GM23338 (cell line): Measurements from ENCODE around the gene WWOX. TPM values are rescaled to one million over a fixed set of nuclear protein-coding genes. Genes with fewer than 3 reads are reported as not detected.
A peak's percentile ranks its signal among the peaks of the same experiment; 100 is the strongest.

Source experiments
- ATAC-seq: fragments of 200-7000 bp; cut with Tn5 transposase; 3 replicates; pipeline ENCODE4 v1.9.1; 2020
- DNase-seq: peaks from one replicate; pipeline ENCODE4 v3.0.0-alpha.2; 2015; ENCODE audit warnings: low spot score
- H2AFZ ChIP-seq: fragments of 200-600 bp; sonication (generic); 2 replicates; pipeline ENCODE4 v1.8.0; 2016; ENCODE audit warnings: antibody characterized with exemption, mild to moderate bottlenecking, moderate library complexity
- H3F3A ChIP-seq: fragments of 200-600 bp; sonication (generic); replicated peaks from 2 replicates; pipeline ENCODE4 v1.8.0; 2017; ENCODE audit warnings: antibody characterized with exemption, mixed run types, low read depth
- H3K27ac ChIP-seq: fragments of 200-600 bp; sonication (generic); 2 replicates; pipeline ENCODE4 v1.6.1; 2016; ENCODE audit warnings: low read depth
- H3K27me3 ChIP-seq: fragments of 200-600 bp; sonication (generic); 2 replicates; pipeline ENCODE4 v1.8.0; 2016; ENCODE audit warnings: mild to moderate bottlenecking, mixed run types, moderate library complexity; ENCODE audit not compliant: insufficient read depth
- H3K36me3 ChIP-seq: fragments of 200-600 bp; sonication (generic); 2 replicates; pipeline ENCODE4 v1.8.0; 2016; ENCODE audit warnings: mild to moderate bottlenecking; ENCODE audit not compliant: insufficient read depth
- H3K4me1 ChIP-seq: fragments of 200-600 bp; sonication (generic); 2 replicates; pipeline ENCODE4 v1.8.0; 2016; ENCODE audit warnings: mild to moderate bottlenecking, moderate library complexity; ENCODE audit not compliant: insufficient read depth
- H3K4me2 ChIP-seq: fragments of 200-600 bp; sonication (generic); 2 replicates; pipeline ENCODE4 v1.7.1; 2017; ENCODE audit warnings: mixed run types
- H3K4me3 ChIP-seq: fragments of 200-600 bp; sonication (generic); 2 replicates; pipeline ENCODE4 v1.6.1; 2016; ENCODE audit warnings: mixed run types
- H3K79me2 ChIP-seq: fragments of 200-600 bp; sonication (generic); replicated peaks from 2 replicates; pipeline ENCODE4 v1.8.0; 2017; ENCODE audit warnings: mild to moderate bottlenecking; ENCODE audit not compliant: insufficient read depth
- H3K9me2 ChIP-seq: fragments of 200-600 bp; sonication (generic); 2 replicates; pipeline ENCODE4 v1.8.0; 2017; ENCODE audit not compliant: insufficient read depth
- H4K20me1 ChIP-seq: fragments of 200-600 bp; sonication (generic); replicated peaks from 2 replicates; pipeline ENCODE4 v1.8.0; 2017; ENCODE audit warnings: mild to moderate bottlenecking; ENCODE audit not compliant: insufficient read depth
- H3K27ac Mint-ChIP-seq: 2 replicates; pipeline ENCODE4 v1.8.0; 2020; ENCODE audit warnings: inconsistent platforms, mild to moderate bottlenecking, moderate library complexity, mixed read lengths
- H3K27me3 Mint-ChIP-seq: 3 replicates; pipeline ENCODE4 v1.8.0; 2022; ENCODE audit warnings: low read depth, mild to moderate bottlenecking, moderate library complexity, mixed read lengths, inconsistent platforms; ENCODE audit not compliant: insufficient read depth, poor library complexity
- H3K36me3 Mint-ChIP-seq: 3 replicates; pipeline ENCODE4 v1.8.0; 2021; ENCODE audit warnings: low read depth, mild to moderate bottlenecking, inconsistent platforms, moderate library complexity, mixed read lengths
- H3K4me1 Mint-ChIP-seq: 3 replicates; pipeline ENCODE4 v1.8.0; 2020; ENCODE audit warnings: mild to moderate bottlenecking, inconsistent platforms, mixed read lengths
- H3K4me3 Mint-ChIP-seq: 3 replicates; pipeline ENCODE4 v1.8.0; 2021; ENCODE audit warnings: moderate library complexity, mild to moderate bottlenecking, inconsistent platforms, mixed read lengths
- H3K9me3 Mint-ChIP-seq: 3 replicates; pipeline ENCODE4 v1.8.0; 2020; ENCODE audit warnings: moderate library complexity, mild to moderate bottlenecking, inconsistent platforms, mixed read lengths
- CTCF ChIP-seq, 2 experiments: fragments of 200-600 bp in 1 of 2; sonication (generic) in 1 of 2; conservative IDR thresholded peaks; 2 replicates each; pipeline versions ENCODE4 v1.5.1 to v1.6.1; 2016 to 2017; ENCODE audit warnings: antibody characterized with exemption in 2 of 2, low read depth in 2 of 2, mild to moderate bottlenecking in 2 of 2, moderate library complexity in 1 of 2
- EZH2 ChIP-seq: fragments of 200-600 bp; sonication (generic); IDR thresholded peaks from one replicate; pipeline ENCODE4 v1.8.0; 2017; ENCODE audit warnings: antibody characterized with exemption, mild to moderate bottlenecking, low read depth; ENCODE audit not compliant: unreplicated experiment
- JUNB ChIP-seq: IDR thresholded peaks from one replicate; pipeline ENCODE4 v1.6.1; 2016; ENCODE audit warnings: antibody characterized with exemption; ENCODE audit not compliant: unreplicated experiment
- NANOG ChIP-seq: IDR thresholded peaks from 2 replicates; pipeline ENCODE4 v1.6.1; 2016; ENCODE audit warnings: antibody characterized with exemption, borderline replicate concordance
- ZNF114 ChIP-seq: fragments of 250-450 bp; sonication (Bioruptor Pico); IDR thresholded peaks from 2 replicates; pipeline ENCODE4 v1.5.0; 2020; ENCODE audit warnings: mild to moderate bottlenecking, moderate library complexity
- ZNF331 ChIP-seq: fragments of 250-450 bp; sonication (Bioruptor Pico); IDR thresholded peaks from 2 replicates; pipeline ENCODE4 v1.5.0; 2020; ENCODE audit warnings: low read depth, mild to moderate bottlenecking, moderate library complexity
- ZNF462 ChIP-seq: fragments of 250-450 bp; sonication (Bioruptor Pico); IDR thresholded peaks from 2 replicates; pipeline ENCODE4 v1.5.0; 2020; ENCODE audit warnings: mild to moderate bottlenecking, moderate library complexity
- polyA plus RNA-seq: library from polyadenylated mRNA; unstranded; fragments of >200 nt; fragmentation: Nextera tagmentation; extraction: Ambion mirVana; gene quantifications from 2 replicates; pipeline ENCODE4 v1.2.1, GENCODE V29; 2016
- total RNA-seq: library from RNA; depleted of rRNA; stranded (reverse); fragments of >200 nt; shearing (Covaris generic); gene quantifications from 2 replicates; pipeline ENCODE4 v1.2.3, GENCODE V29; 2014

Gene WWOX
- total and polyA plus RNA-seq, 2 experiments from 2014 or later = 10.0 to 19.3 TPM

GRCh38 chr16:78639775-78640174, 540.3 kb downstream of the WWOX start:
- H3K4me3 Mint-ChIP-seq = no peak overlapping the region

GRCh38 chr16:78640886-78641285, 541.4 kb downstream of the WWOX start:
- Histone ChIP-seq H3K36me3 (no peaks in the 10 kb centered on the region), H2AFZ (no peak overlapping the region), H3K4me3 (no peak overlapping the region), H3K4me1 (peaks cover 7% of the 10 kb centered on the region; the same call in 1 of the 2 replicates), H3K79me2 (no peaks in the 10 kb centered on the region), H3K9me2 (peaks cover 9% of the 10 kb centered on the region; the same call in 1 of the 2 replicates), H4K20me1 (no peaks in the 10 kb centered on the region), H3K27ac (no peak overlapping the region), H3F3A (no peaks in the 10 kb centered on the region), H3K27me3 (no peaks in the 10 kb centered on the region), H3K4me2 (0 out of 2 replicates have a peak overlapping the region, but pooled peaks have one; percentile 9)
- Mint-ChIP-seq H3K27ac (no peak overlapping the region), H3K4me1 (peaks cover 25% of the 10 kb centered on the region), H3K4me3 (peak overlapping the region; percentile 36; the same call in 1 of the 3 replicates), H3K9me3 (no peaks in the 10 kb centered on the region), H3K27me3 (peaks cover 4% of the 10 kb centered on the region), H3K36me3 (no peaks in the 10 kb centered on the region)
- DNase-seq (no peak), ATAC-seq (no peak; the same call in 2 of the 3 replicates)
- TF ChIP-seq ZNF114 (CRISPR knock-in tag) (no peak), EZH2 (no peak), JUNB (no peak)

More at GRCh38 chr16:78639775-78640174, 540.3 kb downstream of the WWOX start:
- H3K4me2 ChIP-seq = no peak overlapping the region
- no peaks in the 10 kb centered on the region for H3K36me3 Mint-ChIP-seq
- no peak overlapping the region for H3K4me3 ChIP-seq
- no peak overlapping the region for H2AFZ ChIP-seq
- no peaks in the 10 kb centered on the region for H3K9me2 ChIP-seq
- H3K9me3 Mint-ChIP-seq = no peaks in the 10 kb centered on the region
- peaks cover 7% of the 10 kb centered on the region; the same call in 1 of the 2 replicates for H3K4me1 ChIP-seq
- no peaks in the 10 kb centered on the region for H4K20me1 ChIP-seq
- H3K79me2 ChIP-seq = no peaks in the 10 kb centered on the region
- peaks cover 25% of the 10 kb centered on the region for H3K4me1 Mint-ChIP-seq
- H3K27ac ChIP-seq = no peak overlapping the region
- H3K36me3 ChIP-seq = no peaks in the 10 kb centered on the region
- no peak for TF ChIP-seq NANOG
- no peak for TF ChIP-seq JUNB
- H3K27ac Mint-ChIP-seq = no peak overlapping the region
- no peak for ATAC-seq
- H3F3A ChIP-seq = no peaks in the 10 kb centered on the region
- H3K27me3 ChIP-seq = no peaks in the 10 kb centered on the region
- peaks cover 5% of the 10 kb centered on the region for H3K27me3 Mint-ChIP-seq
- no peak for DNase-seq

GRCh38 chr16:78641433-78641832, 542.0 kb downstream of the WWOX start:
- H3K4me3 Mint-ChIP-seq = no peak overlapping the region
- peak; percentile 59 for ATAC-seq

More at GRCh38 chr16:78641433-78641832, 542.0 kb downstream of the WWOX start:
- no peaks in the 10 kb centered on the region for H3K36me3 ChIP-seq
- peaks cover 7% of the 10 kb centered on the region; the same call in 1 of the 2 replicates for H3K4me1 ChIP-seq
- H3K27me3 ChIP-seq = no peaks in the 10 kb centered on the region
- Mint-ChIP-seq H3K27ac (no peak overlapping the region), H3K36me3 (no peaks in the 10 kb centered on the region), H3K27me3 (peaks cover 4% of the 10 kb centered on the region), H3K4me1 (peaks cover 25% of the 10 kb centered on the region), H3K9me3 (no peaks in the 10 kb centered on the region)
- H3K4me3 ChIP-seq = no peak overlapping the region
- no peak overlapping the region for H2AFZ ChIP-seq
- peaks cover 12% of the 10 kb centered on the region; the same call in 1 of the 2 replicates for H3K9me2 ChIP-seq
- no peak for TF ChIP-seq CTCF (conservative IDR thresholded peaks at IDR 0.05; ENCODE audit: low read depth in 2 of 2)
- no peak for TF ChIP-seq ZNF462 (CRISPR knock-in tag)
- TF ChIP-seq ZNF331 (CRISPR knock-in tag) = no peak
- no peaks in the 10 kb centered on the region for H3F3A ChIP-seq
- H3K27ac ChIP-seq = no peak overlapping the region
- no peaks in the 10 kb centered on the region for H4K20me1 ChIP-seq
- H3K79me2 ChIP-seq = no peaks in the 10 kb centered on the region
- 0 out of 2 replicates have a peak overlapping the region, but pooled peaks have one; percentile 9 for H3K4me2 ChIP-seq
- DNase-seq = peak; percentile 7
